Endodermal cell (in vitro differentiated cells): ENCODE data around the gene TCF4. TPM values are rescaled to one million over a fixed set of nuclear protein-coding genes. Genes with fewer than 3 reads are reported as not detected.

ENCODE experiments used
- DNase-seq: peaks from one replicate; pipeline ENCODE4 v3.0.0-alpha.2; 2017
- H3K27ac ChIP-seq: 2 replicates; pipeline ENCODE4 v1.5.1; 2013; ENCODE audit warnings: mild to moderate bottlenecking, low read depth, low read length, moderate library complexity
- H3K27me3 ChIP-seq: 2 replicates; pipeline ENCODE4 v1.6.1; 2013; ENCODE audit warnings: mild to moderate bottlenecking, low read length, moderate library complexity; ENCODE audit not compliant: insufficient read depth, control insufficient read depth, poor library complexity, severe bottlenecking
- H3K36me3 ChIP-seq: 2 replicates; pipeline ENCODE4 v1.7.0; 2013; ENCODE audit warnings: mild to moderate bottlenecking, low read length, moderate library complexity; ENCODE audit not compliant: control insufficient read depth, insufficient read depth
- H3K4me1 ChIP-seq: one replicate; pipeline ENCODE4 v1.7.0; 2013; ENCODE audit warnings: low read length; ENCODE audit not compliant: control insufficient read depth, insufficient read depth
- H3K4me3 ChIP-seq: 2 replicates; pipeline ENCODE4 v1.5.1; 2013; ENCODE audit warnings: mild to moderate bottlenecking, low read length, moderate library complexity
- H3K9ac ChIP-seq: 2 replicates; pipeline ENCODE4 v1.6.1; 2013; ENCODE audit warnings: mild to moderate bottlenecking, low read length, moderate library complexity; ENCODE audit not compliant: poor library complexity, severe bottlenecking; ENCODE audit errors: extremely low read depth
- H3K9me3 ChIP-seq: 2 replicates; pipeline ENCODE4 v1.6.1; 2013; ENCODE audit warnings: mild to moderate bottlenecking, low read length, moderate library complexity; ENCODE audit not compliant: control insufficient read depth
- H3K27ac Mint-ChIP-seq: 2 replicates; pipeline ENCODE4 v1.8.0; 2020; ENCODE audit warnings: mixed read lengths
- H3K27me3 Mint-ChIP-seq: 2 replicates; pipeline ENCODE4 v1.8.0; 2021; ENCODE audit warnings: mild to moderate bottlenecking, mixed read lengths; ENCODE audit not compliant: insufficient read depth
- H3K36me3 Mint-ChIP-seq: 2 replicates; pipeline ENCODE4 v1.8.0; 2020; ENCODE audit warnings: low read depth, mixed read lengths
- H3K4me1 Mint-ChIP-seq: 2 replicates; pipeline ENCODE4 v1.8.0; 2020; ENCODE audit warnings: mixed read lengths
- H3K4me3 Mint-ChIP-seq: 2 replicates; pipeline ENCODE4 v1.8.0; 2020; ENCODE audit warnings: mild to moderate bottlenecking, moderate library complexity, mixed read lengths
- H3K9me3 Mint-ChIP-seq: 2 replicates; pipeline ENCODE4 v1.8.0; 2020; ENCODE audit warnings: mild to moderate bottlenecking, mixed read lengths
- CTCF ChIP-seq: fragments of 200-600 bp; sonication (generic); conservative IDR thresholded peaks from 2 replicates; pipeline ENCODE4 v1.5.0; 2021; ENCODE audit warnings: antibody characterized with exemption, mild to moderate bottlenecking
- WGBS, 2 experiments: methylation state at CpG; one replicate each; pipeline versions ENCODE4 v1.1.5 to v1.1.7; 2013; ENCODE audit warnings: missing lambda C conversion rate in 2 of 2, mixed read lengths in 1 of 2; ENCODE audit not compliant: insufficient coverage in 1 of 2, insufficient read length in 1 of 2; 5-methylcytosine and 5-hydroxymethylcytosine counted together
- total RNA-seq, 2 donors: library from RNA; stranded (reverse); fragmentation: NEBNext Ultra II Directional in 1 of 2; extraction: Animal tissue kit (Norgen Biotek cat#: 25700) in 1 of 2; gene quantifications; 2 replicates in 1 of 2; 3 replicates in 1 of 2; pipeline ENCODE4 v1.2.1, GENCODE V29; 2021

Gene TCF4
- total RNA-seq, 2 donors from 2014 or later, result 40.4 to 58.5 TPM

DNA sequence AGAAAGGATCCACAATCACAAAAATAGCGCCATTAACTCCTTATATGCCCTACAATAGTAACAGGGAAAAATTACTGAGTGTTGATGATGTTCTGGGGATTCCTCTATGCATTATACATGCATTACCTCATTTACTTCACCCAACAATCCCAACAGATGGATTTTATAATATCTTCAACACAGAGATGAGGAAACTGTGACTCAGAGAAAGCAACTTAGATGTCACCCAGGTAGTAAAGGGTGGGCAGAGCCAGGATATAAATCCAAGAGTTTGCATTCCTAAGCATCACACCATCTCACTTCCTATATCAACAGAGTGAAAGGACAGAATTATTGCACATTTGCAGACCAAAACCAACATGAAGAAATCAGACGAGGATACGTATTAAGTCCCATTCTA lies 144.2 kb downstream of the TCF4 start:
- Histone ChIP-seq H3K9me3 (peaks cover 10% of the 10 kb centered on the region), H3K27me3 (no peaks in the 10 kb centered on the region), H3K9ac (no peak overlapping the region), H3K27ac (no peak overlapping the region), H3K36me3 (no peaks in the 10 kb centered on the region), H3K4me1 (no peaks in the 10 kb centered on the region), H3K4me3 (no peak overlapping the region)
- peaks cover 8% of the 10 kb centered on the region for H3K36me3 Mint-ChIP-seq
- peaks cover 10% of the 10 kb centered on the region for H3K9me3 Mint-ChIP-seq
- 100% methylated on average over 3 of the region's 3 CpGs; no CpG with 5 or more reads in 1 of the 2 experiments for WGBS, 2 experiments
- H3K27me3 Mint-ChIP-seq, result no peaks in the 10 kb centered on the region
- H3K27ac Mint-ChIP-seq, result no peak overlapping the region
- TF ChIP-seq CTCF, result no peak
- no peak overlapping the region for H3K4me3 Mint-ChIP-seq
- DNase-seq, result no peak
- peaks cover 21% of the 10 kb centered on the region for H3K4me1 Mint-ChIP-seq

DNA sequence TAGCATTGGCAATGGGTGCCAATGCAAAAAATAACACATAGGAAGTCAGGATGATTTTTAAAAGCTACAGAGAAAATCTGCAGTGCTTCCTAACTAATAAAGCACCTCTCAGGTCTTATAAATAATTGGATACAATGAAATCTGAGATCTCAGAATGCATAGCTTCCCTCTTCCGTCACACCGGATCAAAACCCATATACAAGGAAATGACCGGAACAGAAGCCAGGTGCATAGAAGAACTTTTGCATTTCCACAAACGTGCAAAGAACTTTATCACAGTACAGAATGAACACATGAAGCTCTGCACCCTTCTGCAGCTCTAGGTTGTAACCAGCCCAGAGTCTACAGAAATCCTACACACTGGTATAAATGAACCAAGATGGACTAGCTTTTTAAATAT lies 145.4 kb downstream of the TCF4 start:
- H3K27me3 ChIP-seq, result no peaks in the 10 kb centered on the region
- no peaks in the 10 kb centered on the region for H3K4me1 ChIP-seq
- H3K4me3 Mint-ChIP-seq, result no peak overlapping the region
- no peak for TF ChIP-seq CTCF
- no peak overlapping the region for H3K27ac ChIP-seq
- no peak for DNase-seq
- H3K27me3 Mint-ChIP-seq, result no peaks in the 10 kb centered on the region
- H3K4me1 Mint-ChIP-seq, result peaks cover 25% of the 10 kb centered on the region
- H3K9me3 Mint-ChIP-seq, result peaks cover 10% of the 10 kb centered on the region
- WGBS, 2 experiments, result 94 to 97% methylated on average over 4 of the region's 4 CpGs
- H3K9me3 ChIP-seq, result peaks cover 10% of the 10 kb centered on the region
- no peak overlapping the region for H3K4me3 ChIP-seq
- peaks cover 8% of the 10 kb centered on the region for H3K36me3 Mint-ChIP-seq
- no peak overlapping the region for H3K9ac ChIP-seq
- no peaks in the 10 kb centered on the region for H3K36me3 ChIP-seq
- no peak overlapping the region for H3K27ac Mint-ChIP-seq

- H3K4me3 Mint-ChIP-seq, result no peak overlapping the region
Observed at GRCh38 chr18:55440988-55441387, 147.0 kb downstream of the TCF4 start.

More at GRCh38 chr18:55440988-55441387, 147.0 kb downstream of the TCF4 start:
- peaks cover 5% of the 10 kb centered on the region for H3K9me3 Mint-ChIP-seq
- H3K9ac ChIP-seq, result no peak overlapping the region
- H3K27ac ChIP-seq, result no peak overlapping the region
- TF ChIP-seq CTCF, result no peak
- peaks cover 8% of the 10 kb centered on the region for H3K36me3 Mint-ChIP-seq
- no peaks in the 10 kb centered on the region for H3K36me3 ChIP-seq
- H3K27me3 ChIP-seq, result no peaks in the 10 kb centered on the region
- no peak for DNase-seq
- H3K4me1 ChIP-seq, result no peaks in the 10 kb centered on the region
- H3K27me3 Mint-ChIP-seq, result no peaks in the 10 kb centered on the region
- no peak overlapping the region for H3K27ac Mint-ChIP-seq
- H3K9me3 ChIP-seq, result peaks cover 6% of the 10 kb centered on the region
- no peak overlapping the region for H3K4me3 ChIP-seq
- H3K4me1 Mint-ChIP-seq, result peaks cover 25% of the 10 kb centered on the region
